Thymus (tissue), 14 donors: ENCODE results near the gene ZNF398. TPM values are rescaled to one million over a fixed set of nuclear protein-coding genes. Genes with fewer than 3 reads are reported as not detected.
A peak's percentile ranks its signal among the peaks of the same experiment; 100 is the strongest.

Source experiments
- DNase-seq, 9 donors: peaks; one replicate each; pipeline ENCODE4 v3.0.0-alpha.2; 2013; ENCODE audit warnings: low spot score in 9 of 9, low read depth in 6 of 9, missing footprints in 1 of 9
- H3K27ac ChIP-seq, 2 donors: one replicate each; pipeline ENCODE4 v1.5.1; 2013; ENCODE audit warnings: control low read depth in 1 of 2, low read depth in 1 of 2, low read length in 1 of 2, mild to moderate bottlenecking in 1 of 2, moderate library complexity in 1 of 2
- H3K27me3 ChIP-seq, 2 donors: one replicate each; pipeline ENCODE4 v1.5.1; 2013; ENCODE audit warnings: low read length in 1 of 2; ENCODE audit not compliant: control insufficient read depth in 2 of 2, insufficient read depth in 1 of 2
- H3K36me3 ChIP-seq, 2 donors: one replicate each; pipeline ENCODE4 v1.5.1; 2013; ENCODE audit warnings: low read length in 1 of 2, mild to moderate bottlenecking in 1 of 2, moderate library complexity in 1 of 2; ENCODE audit not compliant: control insufficient read depth in 2 of 2, insufficient read depth in 2 of 2
- H3K4me1 ChIP-seq, 2 donors: one replicate each; pipeline ENCODE4 v1.5.1; 2013; ENCODE audit warnings: low read length in 2 of 2; ENCODE audit not compliant: control insufficient read depth in 2 of 2, insufficient read depth in 2 of 2
- H3K4me3 ChIP-seq, 2 donors: one replicate each; pipeline ENCODE4 v1.5.1; 2013; ENCODE audit warnings: low read length in 2 of 2, control low read depth in 1 of 2, mild to moderate bottlenecking in 1 of 2
- H3K9me3 ChIP-seq, 2 donors: one replicate each; pipeline ENCODE4 v1.5.1; 2013; ENCODE audit warnings: low read length in 1 of 2, mild to moderate bottlenecking in 1 of 2; ENCODE audit not compliant: control insufficient read depth in 2 of 2, insufficient read depth in 1 of 2
- WGBS: extraction: QIAGEN DNeasy Blood & Tissue Kit; methylation state at CpG from one replicate; pipeline ENCODE4 v1.1.7; 2013; 5-methylcytosine and 5-hydroxymethylcytosine counted together
- long read RNA-seq, 10 donors: transcript quantifications; one replicate each; lab custom pipeline, GENCODE V29; 2026
- polyA plus RNA-seq: library from polyadenylated mRNA; stranded (reverse); fragments of 200-250 nt; gene quantifications from one replicate; pipeline ENCODE4 v1.2.3, GENCODE V29; 2013
- total RNA-seq: library from RNA; stranded (reverse); fragments of 120-200 nt; gene quantifications from one replicate; pipeline ENCODE4 v1.2.4, GENCODE V29; 2013
- donor health status: healthy.

The ZNF398 gene
- total RNA-seq (6.9 TPM), polyA plus RNA-seq (4.5 TPM)
- long read RNA-seq, donor 1, partial matches to known transcripts = 0 of 2 reads
- long read RNA-seq, donor 1, other reads (novel, unspliced or antisense) = 0 of 2 reads
- long read RNA-seq, donor 2 = 0 reads
- long read RNA-seq, donor 3, transcript ZNF398-202 (6 exons, 2,860 nt) = major isoform, 5 of 5 reads
- long read RNA-seq, donor 3, partial matches to known transcripts = 0 of 5 reads
- long read RNA-seq, donor 3, other reads (novel, unspliced or antisense) = 0 of 5 reads
- long read RNA-seq, donor 4, partial matches to known transcripts = 0 of 3 reads
- long read RNA-seq, donor 4, other reads (novel, unspliced or antisense) = 0 of 3 reads
- long read RNA-seq, donor 5, transcript ZNF398-202 (6 exons, 2,860 nt) = major isoform, 7 of 7 reads
- long read RNA-seq, donor 5, partial matches to known transcripts = 0 of 7 reads
- long read RNA-seq, donor 5, other reads (novel, unspliced or antisense) = 0 of 7 reads
- long read RNA-seq, donor 6, partial matches to known transcripts = 0 of 4 reads
- long read RNA-seq, donor 6, other reads (novel, unspliced or antisense) = 0 of 4 reads
- long read RNA-seq, donor 7, partial matches to known transcripts = 0 of 2 reads
- long read RNA-seq, donor 7, other reads (novel, unspliced or antisense) = 0 of 2 reads
- long read RNA-seq, donor 8, partial matches to known transcripts = 0 of 1 reads
- long read RNA-seq, donor 8, other reads (novel, unspliced or antisense) = 0 of 1 reads
- long read RNA-seq, donor 9, partial matches to known transcripts = 0 of 2 reads
- long read RNA-seq, donor 9, other reads (novel, unspliced or antisense) = 0 of 2 reads
- long read RNA-seq, donor 10, partial matches to known transcripts = 0 of 2 reads
- long read RNA-seq, donor 10, other reads (novel, unspliced or antisense) = 0 of 2 reads

GRCh38 chr7:149147072-149147751, at the start of gene ZNF398:
ZNF398 (plus strand) TSS chr7:149147453; CDS start chr7:149147743, 290 bp downstream.
- Histone ChIP-seq H3K4me1 (peaks cover 12 to 29% of the 10 kb centered on the region in 2 donors), H3K27ac (peak within 1 kb of the TSS; percentile 90 to 93), H3K9me3 (no peaks in the 10 kb centered on the region), H3K27me3 (no peaks in the 10 kb centered on the region), H3K4me3 (peak within 1 kb of the TSS; percentile 84 to 92), H3K36me3 (no peaks in the 10 kb centered on the region)
- under 1% methylated on average over 79 of the region's 79 CpGs for WGBS
- DNase-seq = peak in 8 of 9 donors; percentile 56 to 92 (median 80)

- Histone ChIP-seq H3K9me3 (no peaks in the 10 kb centered on the region), H3K4me3 (no peak overlapping the region), H3K27ac (no peak overlapping the region), H3K27me3 (no peaks in the 10 kb centered on the region), H3K4me1 (no peaks in the 10 kb centered on the region), H3K36me3 (no peaks in the 10 kb centered on the region)
- DNase-seq = no peak
- WGBS = 90% methylated on average over 6 of the region's 6 CpGs
Measured at GRCh38 chr7:149099058-149099457, 48.2 kb upstream of the ZNF398 start.

- Histone ChIP-seq H3K36me3 (no peaks in the 10 kb centered on the region), H3K4me1 (no peaks in the 10 kb centered on the region), H3K27me3 (no peaks in the 10 kb centered on the region), H3K27ac (no peak overlapping the region), H3K9me3 (no peaks in the 10 kb centered on the region), H3K4me3 (no peak overlapping the region)
- 98% methylated on average over 2 of the region's 2 CpGs for WGBS
- DNase-seq = no peak
Measured at GRCh38 chr7:149100821-149101220, 46.4 kb upstream of the ZNF398 start.

GRCh38 chr7:149102666-149103065, 44.6 kb upstream of the ZNF398 start:
- no peaks in the 10 kb centered on the region for H3K9me3 ChIP-seq

GRCh38 chr7:149103424-149103823, 43.8 kb upstream of the ZNF398 start:
- 98% methylated on average over 9 of the region's 9 CpGs for WGBS

More at GRCh38 chr7:149102666-149103065, 44.6 kb upstream of the ZNF398 start:
- H3K36me3 ChIP-seq = no peaks in the 10 kb centered on the region
- no peak overlapping the region for H3K27ac ChIP-seq
- H3K4me1 ChIP-seq = no peaks in the 10 kb centered on the region
- no peak for DNase-seq
- 98% methylated on average over 1 of the region's 1 CpG for WGBS
- no peaks in the 10 kb centered on the region for H3K27me3 ChIP-seq
- no peak overlapping the region for H3K4me3 ChIP-seq

GRCh38 chr7:149104214-149104613, 43.0 kb upstream of the ZNF398 start:
- Histone ChIP-seq H3K27me3 (no peaks in the 10 kb centered on the region), H3K4me1 (no peaks in the 10 kb centered on the region), H3K4me3 (no peak overlapping the region), H3K36me3 (no peaks in the 10 kb centered on the region), H3K27ac (no peak overlapping the region), H3K9me3 (no peaks in the 10 kb centered on the region)
- WGBS = 99% methylated on average over 35 of the region's 35 CpGs
- no peak for DNase-seq

More at GRCh38 chr7:149103424-149103823, 43.8 kb upstream of the ZNF398 start:
- Histone ChIP-seq H3K4me3 (no peak overlapping the region), H3K27me3 (no peaks in the 10 kb centered on the region), H3K4me1 (no peaks in the 10 kb centered on the region), H3K36me3 (no peaks in the 10 kb centered on the region), H3K27ac (no peak overlapping the region), H3K9me3 (no peaks in the 10 kb centered on the region)
- DNase-seq = no peak

- Histone ChIP-seq H3K36me3 (no peaks in the 10 kb centered on the region), H3K27ac (no peak overlapping the region), H3K9me3 (no peaks in the 10 kb centered on the region), H3K4me1 (no peaks in the 10 kb centered on the region), H3K27me3 (no peaks in the 10 kb centered on the region), H3K4me3 (no peak overlapping the region)
- no peak for DNase-seq
- 98% methylated on average over 25 of the region's 25 CpGs for WGBS
Measured at GRCh38 chr7:149104749-149105148, 42.5 kb upstream of the ZNF398 start.

- DNase-seq = no peak
- Histone ChIP-seq H3K27me3 (no peaks in the 10 kb centered on the region), H3K36me3 (no peaks in the 10 kb centered on the region), H3K9me3 (no peaks in the 10 kb centered on the region), H3K4me3 (no peak overlapping the region), H3K4me1 (no peaks in the 10 kb centered on the region), H3K27ac (no peak overlapping the region)
- WGBS = 95% methylated on average over 12 of the region's 12 CpGs
Measured at GRCh38 chr7:149109969-149110368, 37.3 kb upstream of the ZNF398 start.
